NCI-H2227 treated with DMSO at 0.1 percent for 48 hours (cell line): ENCODE results near the gene FAM50A.

Experiments
- DNase-seq: peaks from one replicate; lab custom pipeline; 2025; lab: John Stamatoyannopoulos, UW

The FAM50A gene

DNA sequence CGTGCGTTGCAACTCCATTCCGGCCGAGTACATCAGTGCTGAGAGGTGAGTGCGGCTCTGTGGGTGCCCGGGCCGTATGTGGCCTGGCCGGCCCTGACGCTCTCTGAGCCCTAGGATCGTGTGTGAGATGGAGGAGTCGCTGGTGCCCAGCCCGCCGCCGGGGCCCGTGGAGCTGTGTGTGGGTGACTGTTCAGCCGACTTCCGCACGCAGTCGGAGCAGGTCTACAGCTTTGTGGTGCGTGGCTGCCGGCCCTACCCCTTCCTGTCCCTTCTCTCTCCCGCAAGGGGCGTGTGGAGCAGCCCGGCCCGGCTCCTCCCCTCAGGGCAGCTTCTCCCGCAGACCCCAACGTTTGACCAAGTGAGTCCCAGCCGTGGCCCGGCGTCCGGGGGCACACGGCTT lies 22.1 kb downstream of the FAM50A start:
- no peak for DNase-seq

DNA sequence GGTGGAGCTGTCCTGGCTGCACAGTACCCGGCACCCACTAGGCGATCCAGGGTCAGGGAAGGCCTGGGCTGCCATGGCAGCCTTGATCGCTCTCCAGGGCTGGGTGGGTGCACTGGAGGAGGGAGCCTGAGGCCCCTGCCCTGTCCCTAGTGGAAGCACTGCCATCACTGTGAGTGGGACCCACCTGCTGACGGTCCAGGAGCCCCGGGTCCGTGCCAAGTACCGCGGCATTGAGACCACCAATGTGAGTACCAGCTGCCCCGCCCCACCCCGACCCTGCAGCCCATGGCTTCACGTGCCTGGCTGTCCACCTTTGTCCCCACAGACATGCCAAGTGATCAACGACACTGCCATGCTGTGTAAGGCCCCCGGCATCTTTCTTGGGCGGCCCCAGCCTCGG lies 23.0 kb downstream of the FAM50A start:
- no peak for DNase-seq

GRCh38 chrX:154467556-154467955 lies 23.6 kb downstream of the FAM50A start:
- DNase-seq = no peak

GRCh38 chrX:154468217-154468616 lies 24.3 kb downstream of the FAM50A start:
- DNase-seq = no peak

- no peak for DNase-seq
These were observed 25.2 kb downstream of the FAM50A start for GRCh38 chrX:154469114-154469513.

GRCh38 chrX:154469880-154470279 lies 25.9 kb downstream of the FAM50A start:
- no peak for DNase-seq

GRCh38 chrX:154470434-154470833 lies 26.5 kb downstream of the FAM50A start:
- DNase-seq = no peak

GRCh38 chrX:154470914-154471568 lies 27.1 kb downstream of the FAM50A start:
- DNase-seq = no peak

DNA sequence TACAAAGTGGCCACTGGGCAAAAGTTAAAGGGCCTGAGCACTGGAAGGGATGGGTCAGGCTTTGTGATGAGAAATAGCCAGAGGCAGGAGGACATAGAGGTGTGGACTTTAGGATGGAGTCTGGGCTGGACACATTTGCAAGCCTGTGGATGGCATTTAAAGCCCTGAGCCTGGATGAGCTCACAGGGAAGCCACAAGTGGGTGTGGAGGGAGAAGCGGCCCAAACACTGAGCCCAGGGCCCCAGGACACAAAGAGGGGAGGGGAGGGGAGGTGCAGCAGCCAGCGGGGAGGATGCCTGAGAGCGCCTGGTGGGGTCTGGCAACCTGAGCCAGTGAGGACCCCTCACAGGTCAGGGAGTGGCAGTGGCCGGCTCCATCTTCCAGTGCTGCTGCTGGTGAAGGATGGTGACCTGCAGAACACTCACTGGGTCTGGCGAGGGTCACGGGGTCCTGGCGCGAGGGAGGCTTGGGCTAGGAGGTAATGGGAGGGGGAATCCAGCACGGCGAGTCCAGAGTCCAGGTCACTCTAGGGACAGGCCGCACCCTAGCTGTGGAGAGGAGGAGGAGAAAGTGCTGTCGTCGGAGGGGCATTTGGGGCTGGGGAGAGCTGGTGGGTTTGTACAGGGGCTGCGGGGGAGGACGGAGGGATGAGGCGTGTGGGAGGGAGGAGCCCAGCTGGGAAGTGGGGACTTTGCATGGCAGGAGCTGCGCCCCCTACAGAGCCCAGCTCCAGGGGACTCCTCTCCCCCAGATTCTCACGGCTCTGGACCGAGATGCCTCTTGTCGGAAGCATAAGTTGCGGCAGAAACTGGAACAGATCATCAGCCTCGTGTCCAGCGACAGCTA lies 28.1 kb downstream of the FAM50A start:
- no peak for DNase-seq

GRCh38 chrX:154472685-154473632 lies 29.0 kb downstream of the FAM50A start:
- DNase-seq = no peak

- DNase-seq = no peak
These were observed 29.7 kb downstream of the FAM50A start for GRCh38 chrX:154473683-154474082.

GRCh38 chrX:154476821-154477220 lies 32.9 kb downstream of the FAM50A start:
- no peak for DNase-seq

DNA sequence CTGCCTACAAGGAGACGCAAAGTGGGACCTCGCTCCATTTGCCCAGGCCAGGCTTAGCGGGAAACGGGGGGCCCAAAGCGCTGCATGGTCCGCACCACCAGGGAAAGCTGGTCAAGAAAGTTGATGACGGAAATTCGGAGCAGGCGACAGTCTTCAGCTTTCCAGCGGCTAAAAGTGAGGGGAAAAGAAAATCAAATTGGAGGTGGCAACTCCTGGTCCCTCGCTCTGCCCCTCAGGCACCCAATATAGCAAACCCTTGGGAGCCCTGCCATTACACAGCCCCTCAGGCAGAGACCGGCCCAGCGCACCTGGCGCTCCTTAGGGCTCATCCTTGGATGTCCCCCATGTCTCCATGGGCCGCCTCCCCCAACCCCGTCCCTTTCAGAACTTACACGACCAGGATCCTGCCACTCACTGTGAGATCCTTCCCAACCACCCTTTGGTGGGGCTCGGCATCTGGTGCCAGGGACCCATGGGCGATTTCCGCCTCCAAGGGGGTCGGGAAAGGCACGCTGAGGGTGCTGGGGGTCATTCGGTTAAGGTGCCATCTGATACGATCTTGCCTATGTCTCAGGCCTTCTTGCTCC lies 34.0 kb downstream of the FAM50A start:
- DNase-seq = no peak

GRCh38 chrX:154478728-154479622 lies 35.0 kb downstream of the FAM50A start, which contains the start of gene LAGE3:
TSS of gene LAGE3 (minus strand) at chrX:154479281. CDS start at chrX:154478915, 366 bp downstream.
- peak; percentile 89 for DNase-seq

DNA sequence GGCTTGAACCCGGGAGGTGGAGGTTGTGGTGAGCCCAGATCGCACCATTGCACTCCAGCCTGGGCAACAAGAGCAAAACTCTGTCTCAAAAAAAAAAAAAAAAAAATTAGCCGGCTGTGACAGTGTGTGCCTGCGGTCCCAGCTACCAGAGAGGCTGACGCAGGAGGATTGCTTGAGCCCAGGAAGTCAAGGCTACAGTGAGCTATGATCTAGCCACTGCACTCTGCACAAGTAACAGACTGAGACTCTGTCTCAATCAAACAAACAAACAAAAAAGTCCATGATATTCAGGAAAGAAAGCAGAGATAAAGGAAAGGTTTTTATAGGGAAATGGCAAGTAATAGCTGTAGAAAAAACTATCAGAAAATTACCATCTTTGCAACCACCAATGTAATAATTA lies 37.3 kb downstream of the FAM50A start:
- no peak for DNase-seq

DNA sequence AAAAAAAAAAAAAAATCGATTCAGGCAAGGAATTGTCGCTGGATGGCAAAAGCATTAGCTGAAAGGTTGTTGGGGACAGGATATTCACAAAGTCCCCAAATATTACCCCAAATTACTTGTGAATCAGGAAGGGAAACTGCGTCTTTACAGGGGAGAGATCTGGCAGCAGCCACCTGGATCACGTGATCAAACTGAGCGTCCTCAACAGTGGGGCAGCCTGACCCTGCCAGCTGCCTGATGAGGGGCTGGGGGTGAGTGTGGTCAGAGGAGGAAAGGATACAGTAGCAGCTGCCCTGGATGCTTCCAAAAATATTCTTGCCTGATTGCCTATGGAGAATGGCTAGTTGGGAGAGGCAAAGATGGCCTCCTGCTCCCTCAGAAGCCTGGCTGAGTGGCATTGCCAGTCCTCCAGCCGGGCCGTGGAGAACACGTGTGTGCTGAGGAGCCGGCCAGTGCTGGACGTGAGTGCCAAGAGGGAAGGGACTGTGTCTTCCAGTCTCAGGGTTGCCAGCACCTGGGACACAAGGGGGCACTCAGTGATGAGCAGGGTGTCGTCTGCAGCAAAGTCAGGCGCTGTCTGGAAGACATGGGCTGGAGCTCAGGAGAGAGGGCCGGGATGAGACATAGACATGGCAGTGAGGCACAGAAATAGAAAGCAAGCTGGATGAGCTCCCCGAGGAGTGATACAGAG lies 38.1 kb downstream of the FAM50A start:
- no peak for DNase-seq

GRCh38 chrX:154482786-154483185 lies 38.8 kb downstream of the FAM50A start:
- DNase-seq = no peak

- no peak for DNase-seq
These were observed 39.4 kb downstream of the FAM50A start for GRCh38 chrX:154483325-154483724.

DNA sequence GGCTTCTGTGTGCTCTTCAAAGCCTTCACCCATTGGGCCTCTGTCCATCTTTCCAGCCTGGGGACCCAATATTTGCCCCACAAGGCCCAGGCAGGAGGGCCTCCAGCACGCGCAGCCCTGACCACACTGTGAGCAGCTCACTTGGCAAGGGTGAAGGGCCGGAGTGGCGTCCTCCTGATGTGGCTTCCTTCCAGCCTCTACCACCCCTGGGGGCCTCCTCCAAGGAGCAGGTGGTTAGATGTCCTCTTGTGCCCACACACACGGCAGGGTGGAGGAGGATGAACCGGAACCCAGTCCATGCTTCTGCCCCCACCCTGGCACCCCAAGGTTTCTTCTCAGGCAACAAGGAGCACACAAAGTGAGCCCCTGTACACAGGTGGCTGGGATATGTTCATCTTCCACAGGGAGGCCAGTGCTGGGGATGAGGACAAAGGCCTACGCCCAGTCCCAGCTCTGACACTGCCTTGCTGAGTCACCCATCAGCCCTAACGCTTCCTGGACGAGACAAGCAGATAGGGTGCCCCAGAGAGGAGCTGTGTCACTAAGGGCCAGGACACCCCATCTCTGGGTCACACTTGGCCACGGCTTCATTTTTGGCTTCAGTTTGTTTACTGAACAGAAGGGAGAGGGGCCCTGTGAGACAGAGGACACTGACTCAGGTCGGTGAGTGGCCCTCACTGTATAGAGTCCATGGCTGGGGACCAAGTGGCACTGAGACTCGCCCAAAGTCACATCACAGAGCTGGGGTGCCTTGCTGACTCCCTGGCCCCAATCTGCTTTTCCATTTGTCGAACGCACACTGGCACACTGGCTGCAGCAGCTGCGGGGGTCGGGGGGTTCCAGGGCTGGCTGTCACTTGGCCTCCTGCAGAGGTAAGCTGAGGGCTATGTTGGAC lies 40.6 kb downstream of the FAM50A start:
- no peak for DNase-seq
